ENCODE measurements around the gene ARHGAP27.

Gene ARHGAP27

DNA sequence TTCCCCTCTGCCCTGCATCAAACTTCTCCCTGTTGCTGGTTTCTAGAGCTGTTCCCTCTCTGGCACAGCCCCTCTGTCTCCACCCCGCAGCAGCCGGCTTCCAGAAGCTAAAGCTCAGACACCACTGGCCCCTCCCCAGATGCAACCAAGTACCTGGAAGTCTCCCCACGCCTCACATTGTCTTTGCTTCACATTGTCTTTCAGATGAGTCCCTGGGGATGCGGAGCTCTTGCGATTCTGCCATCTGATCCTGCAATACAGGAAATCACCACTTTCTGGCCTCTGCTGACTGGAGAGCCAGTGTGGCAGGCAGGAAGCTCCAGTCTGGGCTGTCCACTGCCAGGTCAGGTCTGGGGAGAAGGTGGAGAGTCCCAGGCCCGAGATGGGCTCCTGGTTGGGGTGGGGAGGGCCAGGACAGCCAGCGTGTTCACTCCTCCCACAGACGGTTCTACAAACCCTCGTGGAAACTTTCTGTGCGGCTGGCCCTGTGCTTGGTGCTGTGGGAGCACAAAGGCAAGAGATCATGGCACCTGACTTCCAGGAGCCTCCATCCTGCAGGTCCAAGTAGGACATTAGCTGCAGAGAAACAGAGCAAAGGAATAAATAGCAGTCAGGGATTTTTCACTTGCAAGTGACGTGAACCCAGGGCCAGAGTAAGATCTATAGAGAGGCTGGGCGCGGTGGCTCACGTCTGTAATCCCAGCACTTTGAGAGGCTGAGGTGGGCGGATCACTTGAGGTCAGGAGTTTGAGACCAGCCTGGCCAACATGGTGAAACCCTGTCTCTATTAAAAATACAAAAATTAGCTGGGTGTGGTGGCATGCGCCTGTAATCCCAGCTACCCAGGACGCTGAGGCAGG is 67.9 kb downstream of the ARHGAP27 start:
- TF ChIP-seq, protein P1, sequence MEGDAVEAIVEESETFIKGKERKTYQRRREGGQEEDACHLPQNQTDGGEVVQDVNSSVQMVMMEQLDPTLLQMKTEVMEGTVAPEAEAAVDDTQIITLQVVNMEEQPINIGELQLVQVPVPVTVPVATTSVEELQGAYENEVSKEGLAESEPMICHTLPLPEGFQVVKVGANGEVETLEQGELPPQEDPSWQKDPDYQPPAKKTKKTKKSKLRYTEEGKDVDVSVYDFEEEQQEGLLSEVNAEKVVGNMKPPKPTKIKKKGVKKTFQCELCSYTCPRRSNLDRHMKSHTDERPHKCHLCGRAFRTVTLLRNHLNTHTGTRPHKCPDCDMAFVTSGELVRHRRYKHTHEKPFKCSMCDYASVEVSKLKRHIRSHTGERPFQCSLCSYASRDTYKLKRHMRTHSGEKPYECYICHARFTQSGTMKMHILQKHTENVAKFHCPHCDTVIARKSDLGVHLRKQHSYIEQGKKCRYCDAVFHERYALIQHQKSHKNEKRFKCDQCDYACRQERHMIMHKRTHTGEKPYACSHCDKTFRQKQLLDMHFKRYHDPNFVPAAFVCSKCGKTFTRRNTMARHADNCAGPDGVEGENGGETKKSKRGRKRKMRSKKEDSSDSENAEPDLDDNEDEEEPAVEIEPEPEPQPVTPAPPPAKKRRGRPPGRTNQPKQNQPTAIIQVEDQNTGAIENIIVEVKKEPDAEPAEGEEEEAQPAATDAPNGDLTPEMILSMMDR (IDR thresholded peaks at IDR 0.05; ENCODE audit: low read depth, low read length, missing control alignments), result no peak
- no peak overlapping the region for H3K4me3 ChIP-seq (ENCODE audit: low read depth, low read length)
- DNase-seq (ENCODE audit: low read depth), result no peak
- in situ Hi-C loops (cut with HindIII; ENCODE audit: low sequenced_read_pairs), result loop anchor here (5.0 kb wide), 2 partner anchors 52 to 117 kb away; no protein-coding TSS in a partner anchor

DNA sequence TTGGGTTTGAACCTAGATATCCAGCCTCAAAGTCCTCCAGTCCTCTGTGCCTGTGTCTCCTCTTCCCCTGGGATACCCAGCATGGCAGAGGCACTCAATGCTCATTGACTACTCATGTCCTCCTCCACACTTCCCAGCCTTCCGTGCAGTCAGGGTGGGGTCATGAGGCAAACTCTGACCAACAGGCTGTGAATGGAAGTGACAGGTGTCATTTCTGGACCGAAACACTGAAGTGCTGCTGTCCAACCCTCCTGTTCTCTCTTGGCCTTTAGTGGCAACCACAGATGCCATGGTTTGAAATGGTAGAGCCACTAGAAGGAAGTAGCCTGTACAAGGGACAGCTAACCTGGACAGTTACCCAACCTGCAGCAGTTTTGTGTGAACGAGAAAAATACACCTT is 69.2 kb downstream of the ARHGAP27 start:
- TF ChIP-seq, protein P1 (IDR thresholded peaks at IDR 0.05; ENCODE audit: low read depth, low read length, missing control alignments), result no peak
- in situ Hi-C loops (cut with HindIII; ENCODE audit: low sequenced_read_pairs), result no loop called here
- no peak overlapping the region for H3K4me3 ChIP-seq (ENCODE audit: low read depth, low read length)
- no peak for DNase-seq (ENCODE audit: low read depth)

DNA sequence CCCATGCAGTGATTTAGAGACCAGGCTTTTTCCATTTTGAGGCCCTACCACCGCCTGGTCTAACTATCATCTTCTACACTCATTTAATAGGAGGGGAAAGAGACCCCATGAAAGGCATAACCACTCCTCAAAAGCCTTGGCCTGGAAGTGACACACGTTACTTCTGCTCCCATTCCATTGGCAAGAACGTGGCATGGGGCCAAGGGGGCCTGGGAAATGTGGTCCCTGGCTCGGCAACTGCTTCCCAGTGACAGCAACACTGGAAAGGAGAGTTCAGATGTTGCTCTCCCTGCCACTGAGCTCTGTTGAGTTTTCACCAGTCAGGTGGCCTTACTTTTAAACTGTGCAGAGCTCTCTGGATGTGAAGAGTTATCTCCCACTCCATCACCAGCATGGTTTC is 70.7 kb downstream of the ARHGAP27 start:
- DNase-seq (ENCODE audit: low read depth), result no peak
- in situ Hi-C loops (cut with HindIII; ENCODE audit: low sequenced_read_pairs), result no loop called here
- H3K4me3 ChIP-seq (ENCODE audit: low read depth, low read length), result no peak overlapping the region
- TF ChIP-seq, protein P1 (IDR thresholded peaks at IDR 0.05; ENCODE audit: low read depth, low read length, missing control alignments), result no peak

GRCh38 chr17:45361451-45361850 is 71.2 kb downstream of the ARHGAP27 start:
- DNase-seq (ENCODE audit: low read depth), result no peak

DNA sequence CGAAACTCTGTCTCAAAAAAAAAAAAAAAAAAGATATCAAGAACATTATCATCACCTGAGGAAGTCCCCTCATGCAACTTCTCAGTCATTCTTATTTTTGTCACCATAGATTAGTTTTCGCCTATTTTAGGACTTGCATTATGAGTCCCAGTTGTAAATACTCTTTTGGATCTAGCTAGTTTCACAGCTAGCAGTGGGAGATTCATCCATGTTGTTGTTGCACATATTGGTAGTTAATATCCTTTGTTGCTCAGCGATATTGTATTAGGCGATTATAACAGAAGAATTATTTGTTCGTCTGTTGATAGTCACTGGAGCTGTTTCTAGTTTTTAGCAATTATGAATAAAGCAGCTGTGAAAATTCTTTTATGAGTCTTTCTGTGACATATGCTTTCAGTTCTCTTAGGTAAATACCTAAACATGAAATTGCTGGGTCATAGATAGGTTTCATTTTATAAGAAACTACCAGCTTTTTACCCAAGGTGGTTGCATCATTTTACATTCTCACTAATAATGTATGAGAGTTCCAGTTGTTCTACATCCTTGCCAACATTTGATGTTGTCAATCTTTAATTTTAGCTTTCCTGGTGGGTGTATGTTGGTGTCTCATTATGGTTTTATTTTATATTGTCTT is 75.2 kb downstream of the ARHGAP27 start:
- no peak for DNase-seq (ENCODE audit: low read depth)
- TF ChIP-seq, protein P1 (IDR thresholded peaks at IDR 0.05; ENCODE audit: low read depth, low read length, missing control alignments), result no peak
- no peak overlapping the region for H3K4me3 ChIP-seq (ENCODE audit: low read depth, low read length)
- in situ Hi-C loops (cut with HindIII; ENCODE audit: low sequenced_read_pairs), result no loop called here

More at GRCh38 chr17:45361451-45361850, 71.2 kb downstream of the ARHGAP27 start:
- H3K4me3 ChIP-seq (ENCODE audit: low read depth, low read length), result no peak overlapping the region
- in situ Hi-C loops (cut with HindIII; ENCODE audit: low sequenced_read_pairs), result no loop called here
- TF ChIP-seq, protein P1 (IDR thresholded peaks at IDR 0.05; ENCODE audit: low read depth, low read length, missing control alignments), result no peak

DNA sequence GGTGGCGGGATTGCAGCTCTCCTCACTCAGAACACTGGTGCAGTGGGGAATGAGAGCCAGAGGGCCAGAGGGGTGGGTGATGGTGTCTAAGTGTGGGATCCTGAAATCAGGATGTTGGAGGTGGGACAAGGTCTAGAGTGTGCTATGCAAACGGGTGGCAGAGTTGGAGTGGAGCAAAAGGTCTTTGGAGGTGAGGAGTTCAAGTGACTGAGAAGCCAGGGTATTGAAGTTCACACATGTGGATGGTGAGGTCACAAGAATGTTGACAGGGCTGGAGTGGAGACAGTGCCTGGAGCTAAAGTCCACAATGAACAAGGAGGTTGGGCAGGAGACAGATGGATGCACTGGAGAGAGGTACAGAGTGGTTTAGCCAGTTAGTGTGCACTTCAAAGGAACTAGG is 77.6 kb downstream of the ARHGAP27 start:
- TF ChIP-seq, protein P1 (IDR thresholded peaks at IDR 0.05; ENCODE audit: low read depth, low read length, missing control alignments), result no peak
- in situ Hi-C loops (cut with HindIII; ENCODE audit: low sequenced_read_pairs), result no loop called here
- no peak for DNase-seq (ENCODE audit: low read depth)
- H3K4me3 ChIP-seq (ENCODE audit: low read depth, low read length), result no peak overlapping the region

Measured in astrocyte of the cerebellum (primary cell).